HEK293T (cell line): ENCODE data around the gene SIT1.

Experiments
- ARNT ChIP-seq: fragments of 450-650 bp; IDR thresholded peaks from 2 replicates; pipeline ENCODE4 v1.6.1; 2017; ENCODE audit warnings: mild to moderate bottlenecking
- BHLHE40 ChIP-seq: fragments of 450-650 bp; IDR thresholded peaks from 2 replicates; pipeline ENCODE4 v1.6.1; 2016; ENCODE audit warnings: mild to moderate bottlenecking, moderate library complexity, borderline replicate concordance
- CTBP1 ChIP-seq: fragments of 450-650 bp; IDR thresholded peaks from 2 replicates; pipeline ENCODE4 v1.6.1; 2016; ENCODE audit warnings: borderline replicate concordance
- ELF4 ChIP-seq: fragments of 450-650 bp; IDR thresholded peaks from 2 replicates; pipeline ENCODE4 v1.6.1; 2017; ENCODE audit warnings: antibody characterized with exemption
- FOXA1 ChIP-seq: fragments of 450-650 bp; IDR thresholded peaks from 2 replicates; pipeline ENCODE4 v1.6.1; 2016; ENCODE audit warnings: mild to moderate bottlenecking
- FOXK2 ChIP-seq: fragments of 450-650 bp; IDR thresholded peaks from 2 replicates; pipeline ENCODE4 v1.6.1; 2016; ENCODE audit warnings: mild to moderate bottlenecking
- FOXM1 ChIP-seq: fragments of 450-650 bp; IDR thresholded peaks from 2 replicates; pipeline ENCODE4 v1.6.1; 2017; ENCODE audit warnings: mild to moderate bottlenecking, borderline replicate concordance
- L3MBTL2 ChIP-seq: fragments of 450-650 bp; conservative IDR thresholded peaks from 2 replicates; pipeline ENCODE4 v1.6.1; 2016; ENCODE audit warnings: mild to moderate bottlenecking
- LEF1 ChIP-seq: fragments of 450-650 bp; IDR thresholded peaks from 2 replicates; pipeline ENCODE4 v1.6.1; 2017; ENCODE audit warnings: mild to moderate bottlenecking, borderline replicate concordance
- NFRKB ChIP-seq: fragments of 450-650 bp; IDR thresholded peaks from 2 replicates; pipeline ENCODE4 v1.6.1; 2016; ENCODE audit warnings: mild to moderate bottlenecking, moderate library complexity
- SP1 ChIP-seq: fragments of 450-650 bp; IDR thresholded peaks from 2 replicates; pipeline ENCODE4 v1.6.1; 2017
- SUZ12 ChIP-seq: fragments of 450-650 bp; IDR thresholded peaks from 2 replicates; pipeline ENCODE4 v1.6.1; 2016; ENCODE audit warnings: mild to moderate bottlenecking
- TARDBP ChIP-seq: fragments of 450-650 bp; IDR thresholded peaks from 2 replicates; pipeline ENCODE4 v1.6.1; 2016
- ZNF384 ChIP-seq: fragments of 450-650 bp; IDR thresholded peaks from 2 replicates; pipeline ENCODE4 v1.6.1; 2016

DNA sequence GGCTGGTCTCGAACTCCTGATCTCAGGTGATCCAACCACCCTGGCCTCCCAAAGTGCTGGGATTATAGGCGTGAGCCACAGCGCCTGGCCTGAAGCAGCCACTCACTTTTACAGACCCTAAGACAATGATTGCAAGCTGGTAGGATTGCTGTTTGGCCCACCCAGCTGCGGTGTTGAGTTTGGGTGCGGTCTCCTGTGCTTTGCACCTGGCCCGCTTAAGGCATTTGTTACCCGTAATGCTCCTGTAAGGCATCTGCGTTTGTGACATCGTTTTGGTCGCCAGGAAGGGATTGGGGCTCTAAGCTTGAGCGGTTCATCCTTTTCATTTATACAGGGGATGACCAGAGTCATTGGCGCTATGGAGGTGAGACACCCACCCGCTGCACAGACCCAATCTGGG, 24.5 kb upstream of the SIT1 start:
- TF ChIP-seq SP1 (no peak), FOXM1 (no peak), TARDBP (no peak), SUZ12 (no peak), NFRKB (no peak), ELF4 (no peak), FOXA1 (no peak), ZNF384 (no peak), BHLHE40 (no peak), L3MBTL2 (no peak), FOXK2 (no peak), ARNT (no peak), LEF1 (no peak), CTBP1 (no peak)
